Esophagus muscularis mucosa (tissue), 4 donors: Measurements from ENCODE around the gene SDHAF1. TPM values are rescaled to one million over a fixed set of nuclear protein-coding genes. Genes with fewer than 3 reads are reported as not detected.

Source experiments
- DNase-seq: peaks from one replicate; pipeline ENCODE4 v3.0.0-alpha.2; 2017; ENCODE audit errors: extremely low spot score
- H3K27ac ChIP-seq, 4 donors: fragments of 200-600 bp; sonication (generic); replicated peaks in 1 of 4; 1 replicate in 3 of 4; 2 replicates in 1 of 4; pipeline ENCODE4 v1.5.1; 2016 to 2019; ENCODE audit warnings: mild to moderate bottlenecking in 1 of 4
- H3K27me3 ChIP-seq, 4 donors: fragments of 200-600 bp; sonication (generic); one replicate each; pipeline versions ENCODE4 v1.5.1 to v1.6.0; 2016 to 2019
- H3K36me3 ChIP-seq, 4 donors: fragments of 200-600 bp; sonication (generic); one replicate each; pipeline ENCODE4 v1.5.1; 2016 to 2019
- H3K4me1 ChIP-seq, 4 donors: fragments of 200-600 bp; sonication (generic); one replicate each; pipeline ENCODE4 v1.5.1; 2016 to 2019
- H3K4me3 ChIP-seq, 4 donors: fragments of 200-600 bp; sonication (generic); 1 replicate in 2 of 4; 2 replicates in 2 of 4; pipeline ENCODE4 v1.5.1; 2016 to 2019; ENCODE audit warnings: mild to moderate bottlenecking in 4 of 4, moderate library complexity in 1 of 4
- H3K9me3 ChIP-seq, 4 donors: fragments of 200-600 bp; sonication (generic); 1 replicate in 3 of 4; 2 replicates in 1 of 4; pipeline ENCODE4 v1.5.1; 2016 to 2019
- EP300 ChIP-seq: sonication (generic); formaldehyde crosslinking; IDR thresholded peaks from one replicate; pipeline ENCODE4 v1.6.1; 2017; ENCODE audit warnings: antibody characterized with exemption
- POLR2A ChIP-seq: fragments of 450-650 bp; IDR thresholded peaks from one replicate; pipeline ENCODE4 v1.6.1; 2017; ENCODE audit warnings: antibody characterized with exemption, moderate library complexity, mild to moderate bottlenecking, low read depth
- POLR2AphosphoS5 ChIP-seq, 2 donors: sonication (generic); formaldehyde crosslinking; IDR thresholded peaks; one replicate each; pipeline ENCODE4 v1.6.1; 2017; ENCODE audit warnings: antibody characterized with exemption in 2 of 2
- WGBS: methylation state at CpG from one replicate; pipeline ENCODE4 v1.1.5; 2018; 5-methylcytosine and 5-hydroxymethylcytosine counted together
- intact Hi-C: fragments of 100-400 bp; cut with DNase I; formaldehyde crosslinking; loops from one replicate; pipeline ENCODE4 v1.15.1; 2023
- small RNA-seq, 3 donors: library from RNA; depleted of rRNA; stranded (forward); fragments of <200 nt; gene quantifications; one replicate each; pipeline ENCODE3, GENCODE V24; 2016
- total RNA-seq, 4 donors: library from RNA; depleted of rRNA; stranded (reverse); fragments of >200 nt; gene quantifications; one replicate each; pipeline versions ENCODE4 v1.1.0 to v1.2.1, GENCODE V29; 2016
- TF ChIP-seq, protein P1 (sequence below), 3 experiments: fragments of 200-600 bp in 2 of 3; fragments of 450-650 bp in 1 of 3; sonication (generic) in 2 of 3; IDR thresholded peaks; one replicate each; pipeline ENCODE4 v1.5.1; 2017 to 2019; ENCODE audit warnings: antibody characterized with exemption in 3 of 3, mild to moderate bottlenecking in 2 of 3, moderate library complexity in 1 of 3

The SDHAF1 gene
- total RNA-seq, 4 donors from 2014 or later = 44.0 to 60.3 (median 50.2) TPM

- H3K4me3 ChIP-seq = no peak overlapping the region
- intact Hi-C loops = no loop called here
- H3K4me1 ChIP-seq = peaks cover 0 to 63% (median 57%) of the 10 kb centered on the region in 4 donors
- DNase-seq = no peak
- peak overlapping the region; percentile 71 to 79 (median 76) for H3K27ac ChIP-seq
- peak; percentile 38 to 69 for TF ChIP-seq POLR2AphosphoS5 (IDR thresholded peaks at IDR 0.05)
- TF ChIP-seq POLR2A = no peak
- TF ChIP-seq EP300 = no peak
- TF ChIP-seq, protein P1, sequence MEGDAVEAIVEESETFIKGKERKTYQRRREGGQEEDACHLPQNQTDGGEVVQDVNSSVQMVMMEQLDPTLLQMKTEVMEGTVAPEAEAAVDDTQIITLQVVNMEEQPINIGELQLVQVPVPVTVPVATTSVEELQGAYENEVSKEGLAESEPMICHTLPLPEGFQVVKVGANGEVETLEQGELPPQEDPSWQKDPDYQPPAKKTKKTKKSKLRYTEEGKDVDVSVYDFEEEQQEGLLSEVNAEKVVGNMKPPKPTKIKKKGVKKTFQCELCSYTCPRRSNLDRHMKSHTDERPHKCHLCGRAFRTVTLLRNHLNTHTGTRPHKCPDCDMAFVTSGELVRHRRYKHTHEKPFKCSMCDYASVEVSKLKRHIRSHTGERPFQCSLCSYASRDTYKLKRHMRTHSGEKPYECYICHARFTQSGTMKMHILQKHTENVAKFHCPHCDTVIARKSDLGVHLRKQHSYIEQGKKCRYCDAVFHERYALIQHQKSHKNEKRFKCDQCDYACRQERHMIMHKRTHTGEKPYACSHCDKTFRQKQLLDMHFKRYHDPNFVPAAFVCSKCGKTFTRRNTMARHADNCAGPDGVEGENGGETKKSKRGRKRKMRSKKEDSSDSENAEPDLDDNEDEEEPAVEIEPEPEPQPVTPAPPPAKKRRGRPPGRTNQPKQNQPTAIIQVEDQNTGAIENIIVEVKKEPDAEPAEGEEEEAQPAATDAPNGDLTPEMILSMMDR (IDR thresholded peaks at IDR 0.05) = no peak
- peaks cover 14 to 28% (median 21%) of the 10 kb centered on the region in 4 donors for H3K36me3 ChIP-seq
- H3K27me3 ChIP-seq = no peaks in the 10 kb centered on the region
- WGBS = 14% methylated on average over 3 of the region's 3 CpGs
- no peaks in the 10 kb centered on the region for H3K9me3 ChIP-seq
Measured at GRCh38 chr19:36041831-36042230, 46.8 kb downstream of the SDHAF1 start.

- Histone ChIP-seq H3K4me1 (peaks cover 0 to 76% (median 67%) of the 10 kb centered on the region in 4 donors), H3K36me3 (peaks cover 8 to 11% (median 10%) of the 10 kb centered on the region in 4 donors), H3K27me3 (no peaks in the 10 kb centered on the region), H3K4me3 (no peak overlapping the region), H3K9me3 (no peaks in the 10 kb centered on the region), H3K27ac (peak overlapping the region; percentile 71 to 79 (median 76))
- no peak for DNase-seq
- TF ChIP-seq POLR2AphosphoS5 (IDR thresholded peaks at IDR 0.05) = no peak
- no peak for TF ChIP-seq POLR2A
- TF ChIP-seq EP300 = no peak
- TF ChIP-seq, protein P1 (IDR thresholded peaks at IDR 0.05) = no peak
- intact Hi-C loops = no loop called here
- 80% methylated on average over 2 of the region's 2 CpGs for WGBS
Measured at GRCh38 chr19:36043952-36044351, 49.0 kb downstream of the SDHAF1 start.

Small RNA genes within 50 kb of the gene (small RNA-seq; reads per million reads assigned to genes)
- gene AF038458.1 = 0 reads per million in 3 donors

Other genes with a start within 250 kb of the SDHAF1 start
- 10 to 100 TPM in 3 of 4 donors, 1 to 10 TPM in 1; 7.9 to 31.1 (median 20.9) TPM for gene U2AF1L4, start 249.8 kb upstream of the SDHAF1 start, total RNA-seq
- gene PSENEN, start 249.5 kb upstream of the SDHAF1 start, total RNA-seq = 10 to 100 TPM; 27.4 to 48.7 (median 33.8) TPM
- 10 to 100 TPM; 11.6 to 18.3 (median 15.6) TPM for gene LIN37, start 246.6 kb upstream of the SDHAF1 start, total RNA-seq
- gene HSPB6, start 238.2 kb upstream of the SDHAF1 start, total RNA-seq = 100 to 1,000 TPM in 2 of 4 donors, 10 to 100 TPM in 2; 64.4 to 146 (median 105) TPM
- gene PROSER3, start 237.0 kb upstream of the SDHAF1 start, total RNA-seq = 1 to 10 TPM; 5.6 to 8.7 (median 7.1) TPM
- gene ARHGAP33, start 219.6 kb upstream of the SDHAF1 start, total RNA-seq = 10 to 100 TPM in 2 of 4 donors, 1 to 10 TPM in 2; 3.3 to 11.2 (median 7.7) TPM
- not detected for gene PRODH2, start 182.3 kb upstream of the SDHAF1 start, total RNA-seq
- gene NPHS1, start 142.7 kb upstream of the SDHAF1 start, total RNA-seq = not detected
- gene KIRREL2, start 138.3 kb upstream of the SDHAF1 start, total RNA-seq = not detected
- 10 to 100 TPM in 2 of 4 donors, 1 to 10 TPM in 2; 4.6 to 14.6 (median 8.8) TPM for gene APLP1, start 126.6 kb upstream of the SDHAF1 start, total RNA-seq
- 1 to 10 TPM; 2.5 to 6.2 (median 5.3) TPM for gene NFKBID, start 94.6 kb upstream of the SDHAF1 start, total RNA-seq
- 10 to 100 TPM in 1 of 4 donors, 1 to 10 TPM in 1, not detected in 2; 3.7 to 14.6 TPM for gene HCST, start 92.7 kb upstream of the SDHAF1 start, total RNA-seq
- 100 to 1,000 TPM in 1 of 4 donors, 10 to 100 TPM in 3; 47.1 to 145 (median 50.7) TPM for gene TYROBP, start 86.9 kb upstream of the SDHAF1 start, total RNA-seq
- 10 to 100 TPM in 3 of 4 donors, 1 to 10 TPM in 1; 7.5 to 22.6 (median 15.3) TPM for gene LRFN3, start 58.8 kb upstream of the SDHAF1 start, total RNA-seq
- gene SYNE4, start 13.6 kb downstream of the SDHAF1 start, total RNA-seq = 1 to 10 TPM in 1 of 4 donors, not detected in 3; 1.3 TPM
- gene ALKBH6, start 19.0 kb downstream of the SDHAF1 start, total RNA-seq = 10 to 100 TPM; 27.0 to 43.6 (median 35.5) TPM
- 10 to 100 TPM; 39.9 to 73.3 (median 51.4) TPM for gene CLIP3, start 37.7 kb downstream of the SDHAF1 start, total RNA-seq
- gene THAP8, start 59.1 kb downstream of the SDHAF1 start, total RNA-seq = 10 to 100 TPM in 2 of 4 donors, 1 to 10 TPM in 2; 6.3 to 21.3 (median 12.1) TPM
- gene WDR62, start 59.7 kb downstream of the SDHAF1 start, total RNA-seq = under 1 TPM in 3 of 4 donors, not detected in 1; 0.26 to 0.52 (median 0.50) TPM
- gene OVOL3, start 116.0 kb downstream of the SDHAF1 start, total RNA-seq = not detected
- gene POLR2I, start 119.7 kb downstream of the SDHAF1 start, total RNA-seq = 100 to 1,000 TPM in 2 of 4 donors, 10 to 100 TPM in 2; 64.8 to 152 (median 85.7) TPM
- 100 to 1,000 TPM; 164 to 230 (median 192) TPM for gene TBCB, start 120.3 kb downstream of the SDHAF1 start, total RNA-seq
- 100 to 1,000 TPM; 212 to 245 (median 229) TPM for gene CAPNS1, start 144.9 kb downstream of the SDHAF1 start, total RNA-seq
- gene COX7A1, start 157.3 kb downstream of the SDHAF1 start, total RNA-seq = 100 to 1,000 TPM in 2 of 4 donors, 10 to 100 TPM in 2; 65.8 to 231 (median 101) TPM
- 1 to 10 TPM; 4.6 to 5.7 (median 5.1) TPM for gene ZNF565, start 219.5 kb downstream of the SDHAF1 start, total RNA-seq
- gene ZNF146, start 219.9 kb downstream of the SDHAF1 start, total RNA-seq = 10 to 100 TPM; 44.9 to 78.2 (median 49.9) TPM